GM18519 (cell line): ENCODE measurements around the gene TFCP2L1.

ENCODE experiments used
- ATAC-seq: cut with Tn5 transposase; IDR thresholded peaks from one replicate; pipeline ENCODE4 v1.9.1; 2021; ENCODE audit warnings: mild to moderate bottlenecking, moderate library complexity; ENCODE audit not compliant: unreplicated experiment, low FRiP score

The TFCP2L1 gene

GRCh38 chr2:121201796-121202195 lies 83.2 kb downstream of the TFCP2L1 start:
- no peak for ATAC-seq

GRCh38 chr2:121200419-121201315 lies 84.3 kb downstream of the TFCP2L1 start:
- no peak for ATAC-seq

- no peak for ATAC-seq
Observed at GRCh38 chr2:121200011-121200347, 85.0 kb downstream of the TFCP2L1 start.

- no peak for ATAC-seq
Observed at GRCh38 chr2:121199281-121200010, 85.6 kb downstream of the TFCP2L1 start.

GRCh38 chr2:121197369-121198091 lies 87.5 kb downstream of the TFCP2L1 start:
- ATAC-seq, result no peak

- no peak for ATAC-seq
Observed at GRCh38 chr2:121196849-121197155, 88.2 kb downstream of the TFCP2L1 start.

- ATAC-seq, result no peak
Observed at GRCh38 chr2:121196132-121196848, 88.7 kb downstream of the TFCP2L1 start.

- no peak for ATAC-seq
Observed at GRCh38 chr2:121195036-121195435, 90.0 kb downstream of the TFCP2L1 start.

GRCh38 chr2:121194626-121195025 lies 90.4 kb downstream of the TFCP2L1 start:
- no peak for ATAC-seq

- no peak for ATAC-seq
Observed at GRCh38 chr2:121193185-121193584, 91.8 kb downstream of the TFCP2L1 start.

- no peak for ATAC-seq
Observed at GRCh38 chr2:121192576-121192975, 92.4 kb downstream of the TFCP2L1 start.

- no peak for ATAC-seq
Observed at GRCh38 chr2:121191191-121192170, 93.5 kb downstream of the TFCP2L1 start.

GRCh38 chr2:121189661-121190381 lies 95.2 kb downstream of the TFCP2L1 start:
- no peak for ATAC-seq

- no peak for ATAC-seq
Observed at GRCh38 chr2:121189011-121189410, 96.0 kb downstream of the TFCP2L1 start.

GRCh38 chr2:121187982-121188411 lies 97.0 kb downstream of the TFCP2L1 start:
- ATAC-seq, result no peak

- ATAC-seq, result no peak
Observed at GRCh38 chr2:121187351-121187981, 97.5 kb downstream of the TFCP2L1 start.

- no peak for ATAC-seq
Observed at GRCh38 chr2:121186261-121186660, 98.7 kb downstream of the TFCP2L1 start.

GRCh38 chr2:121185571-121186074 lies 99.4 kb downstream of the TFCP2L1 start:
- no peak for ATAC-seq
